Fibroblast of lung (primary cell): Measurements from ENCODE around the gene DPP6. TPM values are rescaled to one million over a fixed set of nuclear protein-coding genes. Genes with fewer than 3 reads are reported as not detected.

Experiments used
- DNase-seq, 2 donors: peaks; one replicate each; pipeline versions ENCODE4 v3.0.0 to v3.0.0-alpha.2; 2010; ENCODE audit warnings: low read depth in 2 of 2
- H2AFZ ChIP-seq: 2 replicates; pipeline ENCODE4 v1.5.1; 2012; ENCODE audit warnings: low read length, control low read depth, inconsistent platforms
- H3K27ac ChIP-seq: 2 replicates; pipeline ENCODE4 v1.5.1; 2011; ENCODE audit warnings: low read length, control low read depth; ENCODE audit not compliant: insufficient read depth
- H3K27me3 ChIP-seq: 2 replicates; pipeline ENCODE4 v1.5.1; 2011; ENCODE audit warnings: mild to moderate bottlenecking, low read length; ENCODE audit not compliant: control insufficient read depth, insufficient read depth
- H3K36me3 ChIP-seq: 2 replicates; pipeline ENCODE4 v1.5.1; 2011; ENCODE audit warnings: low read length; ENCODE audit not compliant: control insufficient read depth, insufficient read depth
- H3K4me1 ChIP-seq: 2 replicates; pipeline ENCODE4 v1.5.1; 2011; ENCODE audit warnings: low read length; ENCODE audit not compliant: control insufficient read depth, insufficient read depth; ENCODE audit errors: extremely low read depth
- H3K4me2 ChIP-seq: 2 replicates; pipeline ENCODE4 v1.5.1; 2011; ENCODE audit warnings: low read length, control low read depth; ENCODE audit not compliant: insufficient read depth; ENCODE audit errors: extremely low read depth
- H3K4me3 ChIP-seq, 4 experiments: fragments of 200-600 bp in 1 of 4; sonication (generic) in 1 of 4; replicated peaks in 1 of 4; 2 replicates each; pipeline ENCODE4 v1.5.1; 2011 to 2016; ENCODE audit warnings: low read length in 4 of 4, low read depth in 3 of 4, mild to moderate bottlenecking in 3 of 4, control low read depth in 2 of 4, inconsistent platforms in 1 of 4, mixed read lengths in 1 of 4; ENCODE audit not compliant: insufficient read depth in 1 of 4; ENCODE audit errors: control extremely low read depth in 1 of 4
- H3K79me2 ChIP-seq: 2 replicates; pipeline ENCODE4 v1.5.1; 2012; ENCODE audit warnings: mild to moderate bottlenecking, low read length, inconsistent platforms; ENCODE audit not compliant: control insufficient read depth, insufficient read depth
- H3K9ac ChIP-seq: 2 replicates; pipeline ENCODE4 v1.5.1; 2011; ENCODE audit warnings: mild to moderate bottlenecking, low read length, control low read depth; ENCODE audit not compliant: insufficient read depth
- H3K9me3 ChIP-seq: 2 replicates; pipeline ENCODE4 v1.5.1; 2012; ENCODE audit warnings: low read depth, low read length; ENCODE audit not compliant: control insufficient read depth, insufficient read depth
- H4K20me1 ChIP-seq: 2 replicates; pipeline ENCODE4 v1.5.1; 2011; ENCODE audit warnings: low read length; ENCODE audit not compliant: control insufficient read depth, insufficient read depth; ENCODE audit errors: extremely low read depth
- CTCF ChIP-seq, 2 donors: IDR thresholded peaks in 1 of 2; conservative IDR thresholded peaks in 1 of 2; 1 replicate in 1 of 2; 2 replicates in 1 of 2; pipeline ENCODE4 v1.5.1; 2011 to 2012; ENCODE audit warnings: low read length in 2 of 2, control low read depth in 1 of 2, inconsistent platforms in 1 of 2, low read depth in 1 of 2, mild to moderate bottlenecking in 1 of 2
- EZH2 ChIP-seq: IDR thresholded peaks from 2 replicates; pipeline ENCODE4 v1.5.1; 2012; ENCODE audit warnings: low read length, control low read depth, mild to moderate bottlenecking; ENCODE audit errors: missing control alignments
- polyA plus RNA-seq, 2 donors: library from polyadenylated mRNA; depleted of rRNA in 1 of 2; stranded (reverse) in 1 of 2; unstranded in 1 of 2; fragments of >200 nt; gene quantifications; 2 replicates each; pipeline ENCODE4 v1.2.1, GENCODE V29; 2011 to 2012; ENCODE audit warnings: missing spikeins in 1 of 2
- total RNA-seq: library from RNA; depleted of rRNA; stranded (reverse); fragments of >200 nt; gene quantifications from 2 replicates; pipeline ENCODE4 v1.2.1, GENCODE V29; 2014

The DPP6 gene
- total and polyA plus RNA-seq, 2 donors (not counting 1 experiment from before 2014, with no cell fraction given), result not detected

DNA sequence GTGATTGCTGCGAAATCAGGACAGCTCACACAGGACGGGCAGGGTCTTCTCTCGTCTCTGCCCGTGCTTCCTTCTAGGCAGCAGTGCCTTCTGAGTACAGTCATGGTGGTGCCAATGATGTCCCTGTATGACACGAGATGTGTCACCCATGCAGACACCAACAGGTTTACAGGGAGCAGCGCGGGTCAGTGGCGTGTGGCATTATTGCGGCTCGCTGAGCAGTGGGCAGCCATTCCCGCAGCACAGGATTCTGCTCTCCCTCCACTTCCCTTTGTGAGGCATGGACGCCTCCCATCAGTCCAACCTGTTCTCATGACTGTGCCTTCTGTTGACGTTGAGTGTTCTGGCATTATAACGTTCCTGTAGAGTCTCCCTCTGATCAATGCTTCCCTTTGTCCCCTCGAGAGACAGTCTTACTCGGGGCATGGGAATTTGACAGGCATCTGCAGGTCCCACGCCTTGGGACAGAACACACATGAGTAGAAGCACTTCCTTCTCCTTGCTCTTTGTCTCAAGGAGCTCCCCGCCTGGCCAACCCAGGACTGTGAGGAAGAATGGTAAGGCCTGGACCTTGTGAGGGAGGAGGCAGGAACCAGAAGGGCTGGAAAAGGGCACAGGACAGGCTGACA is 731.2 kb downstream of the DPP6 start:
- H3K4me3 ChIP-seq, result no peak overlapping the region
- no peaks in the 10 kb centered on the region for H3K36me3 ChIP-seq
- H3K9me3 ChIP-seq, result no peaks in the 10 kb centered on the region
- TF ChIP-seq EZH2, result no peak
- TF ChIP-seq CTCF (conservative IDR thresholded peaks at IDR 0.05 in 1 of 2, IDR thresholded peaks at IDR 0.05 in 1 of 2; ENCODE audit: low read depth in 1 of 2, low read length in 2 of 2), result no peak
- H3K27ac ChIP-seq, result no peak overlapping the region
- H3K9ac ChIP-seq, result no peak overlapping the region
- no peaks in the 10 kb centered on the region for H4K20me1 ChIP-seq
- no peaks in the 10 kb centered on the region for H3K27me3 ChIP-seq
- no peaks in the 10 kb centered on the region for H3K79me2 ChIP-seq
- H2AFZ ChIP-seq, result no peak overlapping the region
- no peak for DNase-seq
- no peak overlapping the region for H3K4me2 ChIP-seq
- H3K4me1 ChIP-seq, result no peaks in the 10 kb centered on the region

DNA sequence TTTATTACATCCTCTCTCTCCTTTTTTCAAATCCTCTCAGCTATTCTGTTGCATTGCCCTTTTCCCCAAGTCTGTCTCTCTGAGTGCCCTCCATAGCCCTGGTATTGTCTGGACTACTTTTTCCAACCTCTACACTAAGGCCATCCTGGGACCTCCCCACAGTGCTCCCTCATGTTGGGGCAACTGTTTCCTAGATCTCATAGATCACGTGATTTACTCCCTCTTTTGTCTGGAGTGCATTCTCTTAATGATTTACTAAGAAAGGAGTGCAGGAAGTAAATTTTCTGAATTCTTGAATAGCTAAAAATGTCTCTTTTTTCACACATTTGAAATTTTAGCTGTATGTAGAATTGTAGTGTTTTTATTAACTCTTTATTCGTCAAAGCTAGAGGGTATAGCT is 733.7 kb downstream of the DPP6 start:
- Histone ChIP-seq H3K4me1 (no peaks in the 10 kb centered on the region), H3K79me2 (no peaks in the 10 kb centered on the region), H3K27me3 (no peaks in the 10 kb centered on the region), H2AFZ (no peak overlapping the region), H3K36me3 (no peaks in the 10 kb centered on the region), H4K20me1 (no peaks in the 10 kb centered on the region), H3K9me3 (no peaks in the 10 kb centered on the region), H3K4me3 (no peak overlapping the region), H3K27ac (no peak overlapping the region), H3K9ac (no peak overlapping the region), H3K4me2 (no peak overlapping the region)
- TF ChIP-seq CTCF (conservative IDR thresholded peaks at IDR 0.05 in 1 of 2, IDR thresholded peaks at IDR 0.05 in 1 of 2; ENCODE audit: low read depth in 1 of 2, low read length in 2 of 2), result no peak
- TF ChIP-seq EZH2, result no peak
- no peak for DNase-seq

GRCh38 chr7:154789404-154789803 is 737.2 kb downstream of the DPP6 start:
- TF ChIP-seq EZH2 (no peak), CTCF (conservative IDR thresholded peaks at IDR 0.05 in 1 of 2, IDR thresholded peaks at IDR 0.05 in 1 of 2; ENCODE audit: low read depth in 1 of 2, low read length in 2 of 2) (no peak)
- no peak for DNase-seq
- Histone ChIP-seq H3K4me2 (no peak overlapping the region), H3K9me3 (no peaks in the 10 kb centered on the region), H3K27me3 (no peaks in the 10 kb centered on the region), H3K4me1 (no peaks in the 10 kb centered on the region), H3K9ac (no peak overlapping the region), H3K27ac (no peak overlapping the region), H3K4me3 (no peak overlapping the region), H4K20me1 (no peaks in the 10 kb centered on the region), H3K36me3 (no peaks in the 10 kb centered on the region), H3K79me2 (no peaks in the 10 kb centered on the region), H2AFZ (no peak overlapping the region)
